GM19023 (cell line): ENCODE data around the gene TEF.
A peak's percentile ranks its signal among the peaks of the same experiment; 100 is the strongest.

Experiments used
- ATAC-seq: cut with Tn5 transposase; IDR thresholded peaks from one replicate; pipeline ENCODE4 v1.9.1; 2021; ENCODE audit warnings: mild to moderate bottlenecking, moderate library complexity; ENCODE audit not compliant: unreplicated experiment

Gene TEF, protein sequence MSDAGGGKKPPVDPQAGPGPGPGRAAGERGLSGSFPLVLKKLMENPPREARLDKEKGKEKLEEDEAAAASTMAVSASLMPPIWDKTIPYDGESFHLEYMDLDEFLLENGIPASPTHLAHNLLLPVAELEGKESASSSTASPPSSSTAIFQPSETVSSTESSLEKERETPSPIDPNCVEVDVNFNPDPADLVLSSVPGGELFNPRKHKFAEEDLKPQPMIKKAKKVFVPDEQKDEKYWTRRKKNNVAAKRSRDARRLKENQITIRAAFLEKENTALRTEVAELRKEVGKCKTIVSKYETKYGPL

DNA sequence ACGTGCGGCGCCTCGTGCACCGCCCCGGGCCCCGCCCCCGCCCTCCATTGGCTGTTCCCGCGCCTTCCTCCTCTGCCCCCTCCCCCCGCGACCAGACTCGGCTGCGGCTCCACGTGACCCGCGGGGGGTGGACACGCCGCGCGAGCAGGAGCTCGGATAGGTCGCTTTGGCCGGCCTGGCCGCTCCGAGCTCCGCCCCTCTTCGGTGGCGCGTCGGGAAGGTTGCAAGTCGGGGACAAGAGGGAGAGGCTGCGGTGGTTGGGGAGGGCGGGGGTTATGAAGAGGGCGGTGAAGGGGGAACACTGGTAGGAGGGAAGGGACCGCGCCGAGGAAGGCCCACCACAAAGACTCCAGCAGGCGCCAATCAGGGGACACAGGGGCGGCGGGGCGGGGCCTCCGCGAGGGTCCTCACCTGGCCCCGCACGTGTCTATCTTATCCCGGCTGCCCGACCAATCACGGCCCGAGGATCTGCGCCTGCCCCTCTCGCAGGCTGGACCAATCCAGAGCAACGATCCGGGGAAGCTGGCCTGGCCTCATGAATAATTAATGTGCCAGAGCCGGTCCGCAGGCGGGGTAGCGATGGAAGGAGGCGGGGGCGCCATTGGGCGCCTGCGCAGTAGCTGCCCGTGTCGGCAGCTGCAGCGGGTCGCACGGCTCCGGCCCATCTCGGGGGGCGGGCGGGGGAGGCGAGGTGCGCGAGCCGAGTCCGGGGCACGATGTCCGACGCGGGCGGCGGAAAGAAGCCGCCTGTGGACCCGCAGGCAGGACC lies at the start of gene TEF:
Gene TEF, plus strand, starts transcription at position 614 of the 769 bp plus-strand sequence. Its CDS starts 103 bp downstream, at position 717.
- peak; percentile 90 for ATAC-seq

DNA sequence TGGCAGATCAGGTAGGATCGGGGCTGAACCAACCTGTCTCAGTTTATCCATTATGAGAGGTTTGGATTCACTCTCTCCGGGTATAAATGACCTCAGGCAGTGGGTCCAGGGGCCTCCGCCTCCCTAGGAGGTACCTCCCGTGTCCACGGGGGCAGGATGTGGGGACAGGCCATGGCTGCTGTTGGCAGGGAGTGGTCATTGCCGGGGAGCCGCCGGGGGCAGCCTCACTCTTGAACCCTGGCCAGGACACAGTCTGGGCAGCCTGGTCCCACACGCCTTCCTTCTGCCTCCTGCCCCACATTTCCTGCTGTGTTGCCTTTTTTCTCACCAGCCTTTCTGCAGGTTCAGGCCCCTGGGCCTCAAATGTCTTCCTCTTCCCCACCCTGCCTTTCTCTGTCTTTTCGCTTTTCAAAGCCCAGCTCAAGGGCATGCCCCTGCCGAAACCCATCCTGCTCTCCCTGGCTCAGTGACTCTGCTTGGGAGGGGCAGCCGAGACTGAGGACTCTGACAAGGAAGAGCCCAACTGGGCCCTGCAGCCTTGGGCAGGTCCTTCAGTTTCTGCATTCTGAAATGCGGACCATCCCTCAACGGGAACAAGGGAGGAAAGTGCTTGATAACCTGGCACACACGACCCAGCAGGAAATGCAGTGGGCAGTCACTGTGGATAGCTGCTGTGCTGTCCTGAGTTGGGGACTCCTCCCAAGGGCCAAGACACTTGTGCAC lies 49.4 kb upstream of the TEF start:
- no peak for ATAC-seq

DNA sequence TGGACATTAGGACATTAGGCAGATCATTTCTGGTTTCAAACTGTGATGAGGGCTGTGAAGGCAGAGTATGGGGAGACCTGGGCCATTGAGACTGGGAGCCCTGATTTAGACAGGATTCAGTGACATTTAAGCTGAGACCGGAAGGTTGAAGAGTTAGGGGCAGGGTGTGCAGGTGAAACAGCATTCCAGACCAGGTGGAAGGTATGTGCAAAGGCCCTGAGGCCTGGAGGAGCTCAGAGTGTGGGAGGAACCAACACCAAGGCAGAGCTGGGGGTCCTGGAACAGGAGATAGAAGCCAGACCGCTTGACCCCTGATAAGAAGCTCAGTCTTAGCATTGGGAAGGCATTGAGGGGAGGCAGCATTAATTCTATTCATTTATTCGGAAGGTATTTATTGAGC lies 47.9 kb upstream of the TEF start:
- no peak for ATAC-seq

DNA sequence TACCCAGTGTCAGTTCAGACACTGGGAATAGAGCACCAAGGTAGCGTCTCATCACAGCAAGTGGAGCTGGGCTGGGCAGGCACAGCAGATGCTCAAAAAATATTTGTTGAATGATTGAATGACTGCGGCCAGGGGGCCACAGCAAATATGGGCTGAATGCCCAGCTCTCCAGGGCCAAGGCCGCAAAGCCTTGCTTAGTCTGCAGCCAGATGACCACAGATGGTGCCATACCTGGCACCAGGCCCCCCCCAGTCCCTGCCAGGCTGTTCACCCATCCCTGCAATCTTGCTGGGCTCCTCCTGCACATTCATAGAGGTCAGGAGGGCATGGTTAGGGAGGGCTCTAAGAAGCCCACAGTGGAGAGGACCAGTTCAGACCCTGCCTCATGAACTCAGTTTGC lies 47.5 kb upstream of the TEF start:
- no peak for ATAC-seq

DNA sequence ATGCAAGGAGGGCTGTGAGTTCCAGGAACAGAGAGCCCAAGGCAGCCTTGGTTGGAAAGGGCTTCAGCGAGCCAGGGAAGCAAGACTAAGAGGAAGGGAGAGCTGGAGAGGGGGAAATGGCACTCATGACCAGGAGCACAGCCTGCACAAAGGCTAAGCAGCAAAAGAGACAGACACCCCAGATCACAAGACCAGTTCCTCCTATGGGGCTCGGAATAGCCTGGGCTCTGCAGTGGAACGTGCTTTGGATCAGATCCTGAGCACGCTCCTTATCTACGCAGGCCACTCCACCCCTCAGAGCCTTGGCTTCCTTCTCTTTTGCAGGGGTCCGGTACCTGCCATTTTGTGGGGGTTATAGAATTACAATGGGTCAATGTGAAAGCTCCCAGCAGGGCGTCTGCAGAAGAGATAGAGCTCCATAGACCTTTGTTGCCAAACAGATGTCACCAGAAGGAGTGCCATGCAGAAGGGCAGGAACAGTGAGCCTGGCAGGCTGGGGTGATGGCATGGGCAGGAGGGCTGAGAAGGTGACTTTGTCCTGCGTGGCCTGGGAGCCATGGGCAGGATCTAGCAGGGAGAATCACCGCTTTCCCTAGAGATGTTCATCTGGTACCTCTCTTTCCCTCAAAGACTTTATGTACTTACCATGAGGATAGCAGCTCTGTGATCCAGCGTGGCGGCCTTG lies 46.6 kb upstream of the TEF start:
- no peak for ATAC-seq

DNA sequence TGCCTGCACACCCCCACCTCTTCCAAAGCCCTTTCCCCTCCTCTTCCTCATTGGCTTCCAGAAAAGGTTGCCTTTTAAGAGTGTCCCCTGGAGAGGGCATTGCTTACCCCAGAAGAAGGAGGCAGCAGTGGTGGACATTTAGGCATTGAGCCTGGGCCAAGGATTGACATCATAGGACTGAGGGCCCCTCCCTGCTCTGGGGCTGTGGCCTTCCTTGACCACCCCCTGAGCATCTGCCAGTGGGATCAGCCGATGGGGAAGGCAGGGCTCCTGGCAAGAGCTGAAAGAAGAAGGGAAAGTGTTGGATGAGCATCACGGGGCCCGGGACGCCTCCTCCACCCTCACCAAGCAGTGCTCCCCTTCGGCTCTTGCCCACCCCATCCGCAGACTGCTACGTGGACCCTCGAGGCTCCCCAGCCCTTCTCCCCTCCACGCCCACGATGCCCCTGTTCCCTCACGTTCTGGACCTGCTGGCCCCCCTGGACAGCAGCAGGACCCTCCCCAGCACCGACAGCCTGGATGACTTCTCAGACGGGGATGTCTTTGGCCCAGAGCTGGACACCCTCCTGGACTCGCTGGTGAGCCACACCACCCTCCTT lies 43.0 kb upstream of the TEF start:
- ATAC-seq, result no peak

DNA sequence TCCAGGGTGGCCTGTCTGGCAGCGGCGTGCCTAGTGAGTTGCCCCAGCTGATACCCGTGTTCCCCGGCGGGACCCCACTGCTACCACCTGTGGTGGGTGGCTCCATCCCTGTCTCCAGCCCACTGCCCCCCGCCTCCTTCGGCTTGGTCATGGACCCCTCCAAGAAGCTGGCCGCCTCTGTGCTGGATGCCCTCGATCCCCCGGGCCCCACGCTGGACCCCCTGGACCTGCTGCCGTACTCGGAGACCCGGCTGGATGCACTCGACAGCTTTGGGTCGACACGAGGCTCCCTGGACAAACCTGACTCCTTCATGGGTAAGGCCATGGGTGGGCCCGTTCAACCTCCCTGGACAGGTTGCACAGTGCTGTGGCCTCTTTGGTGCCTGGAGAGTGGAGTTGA lies 41.9 kb upstream of the TEF start:
- no peak for ATAC-seq

DNA sequence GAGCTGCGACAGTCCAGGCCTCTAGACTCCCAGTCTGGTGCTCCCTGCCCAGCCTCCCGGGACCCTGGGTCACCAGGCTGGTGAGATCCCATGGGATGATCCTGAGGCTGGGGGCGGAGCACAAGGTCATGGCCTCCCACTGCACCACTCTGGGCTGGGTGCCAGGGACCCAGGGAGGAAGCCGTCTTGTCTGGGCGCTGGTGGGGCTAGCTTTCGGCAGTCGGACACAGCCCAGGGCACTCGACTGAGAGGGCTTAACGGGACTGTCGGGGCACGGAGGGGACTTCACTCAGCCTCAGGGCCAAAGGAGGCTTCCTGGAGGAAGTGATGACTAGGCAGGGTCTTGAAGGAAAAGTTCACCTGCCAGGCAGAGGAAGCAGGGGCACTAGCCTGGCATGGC lies 41.4 kb upstream of the TEF start:
- no peak for ATAC-seq

DNA sequence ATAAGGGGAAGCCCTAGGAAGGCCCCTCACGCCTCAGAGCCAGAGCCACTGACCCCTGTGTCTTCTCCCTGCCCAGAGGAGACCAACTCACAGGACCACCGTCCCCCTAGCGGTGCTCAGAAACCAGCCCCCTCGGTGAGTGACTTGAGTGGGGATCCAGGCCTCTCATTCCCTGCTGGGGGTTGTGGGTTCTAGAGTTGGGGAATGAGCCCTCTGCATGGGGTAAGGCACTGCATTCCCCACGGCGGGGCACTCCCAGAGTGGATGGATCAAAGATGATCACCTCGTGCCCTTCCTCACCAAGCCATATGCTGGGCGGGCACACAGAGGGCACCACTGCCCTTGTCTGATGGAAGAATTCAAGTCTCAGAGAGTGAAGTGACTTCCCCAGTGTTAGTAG lies 40.7 kb upstream of the TEF start:
- no peak for ATAC-seq

DNA sequence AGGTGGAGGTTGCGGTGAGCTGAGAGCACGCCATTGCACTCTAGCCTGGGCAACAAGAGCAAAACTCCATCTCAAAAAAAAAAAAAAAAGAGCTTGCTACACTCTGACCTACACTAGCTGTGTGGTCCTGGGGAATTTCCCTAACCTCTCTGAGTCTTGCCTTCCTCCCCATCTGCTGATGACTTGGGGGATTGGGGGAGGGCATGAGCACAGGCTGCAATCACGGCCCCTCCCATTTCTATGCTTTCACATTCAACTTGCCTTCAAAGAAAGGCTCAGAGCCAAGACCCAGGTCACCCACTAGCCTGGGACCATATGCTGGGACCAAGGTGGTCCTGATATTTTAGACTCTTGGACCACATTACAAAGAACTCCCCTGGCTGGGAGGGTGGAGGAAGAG lies 39.8 kb upstream of the TEF start:
- ATAC-seq, result no peak

DNA sequence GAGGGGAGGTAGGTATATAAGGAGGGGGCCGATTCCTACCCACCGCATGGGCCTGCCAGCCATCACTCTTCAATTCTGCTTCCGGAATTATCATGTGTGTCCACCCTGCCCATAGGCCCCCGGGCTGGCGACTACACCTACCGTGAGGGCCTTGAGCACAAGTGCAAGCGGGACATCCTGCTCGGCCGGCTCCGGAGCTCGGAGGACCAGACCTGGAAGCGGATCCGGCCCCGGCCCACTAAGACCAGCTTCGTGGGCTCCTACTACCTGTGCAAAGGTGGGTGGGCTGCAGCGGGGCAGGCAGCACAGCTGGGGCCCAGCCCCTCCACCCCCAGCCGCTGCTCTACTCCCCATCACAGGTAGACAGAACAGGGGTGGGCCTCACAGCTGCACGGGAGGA lies 38.4 kb upstream of the TEF start:
- ATAC-seq, result no peak

DNA sequence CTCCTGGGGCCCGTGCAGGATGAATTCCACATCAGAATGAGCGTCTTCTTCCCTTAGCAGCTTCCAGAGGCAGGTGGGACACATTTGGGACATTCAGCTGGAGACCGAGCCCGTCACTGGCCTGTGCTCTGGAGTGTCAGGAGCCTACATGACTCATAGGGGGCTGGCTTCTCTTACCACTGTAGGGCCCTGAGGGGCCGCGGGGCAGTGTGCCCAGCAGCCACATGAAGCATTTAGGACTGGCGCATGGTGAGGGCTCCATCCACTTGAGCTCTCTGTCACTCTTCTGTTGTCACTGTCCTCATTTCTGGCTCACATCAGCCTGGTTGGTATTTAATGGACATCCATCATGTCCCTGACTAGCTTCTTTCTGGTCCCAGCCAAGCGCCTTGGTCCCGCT lies 38.0 kb upstream of the TEF start:
- ATAC-seq, result no peak

DNA sequence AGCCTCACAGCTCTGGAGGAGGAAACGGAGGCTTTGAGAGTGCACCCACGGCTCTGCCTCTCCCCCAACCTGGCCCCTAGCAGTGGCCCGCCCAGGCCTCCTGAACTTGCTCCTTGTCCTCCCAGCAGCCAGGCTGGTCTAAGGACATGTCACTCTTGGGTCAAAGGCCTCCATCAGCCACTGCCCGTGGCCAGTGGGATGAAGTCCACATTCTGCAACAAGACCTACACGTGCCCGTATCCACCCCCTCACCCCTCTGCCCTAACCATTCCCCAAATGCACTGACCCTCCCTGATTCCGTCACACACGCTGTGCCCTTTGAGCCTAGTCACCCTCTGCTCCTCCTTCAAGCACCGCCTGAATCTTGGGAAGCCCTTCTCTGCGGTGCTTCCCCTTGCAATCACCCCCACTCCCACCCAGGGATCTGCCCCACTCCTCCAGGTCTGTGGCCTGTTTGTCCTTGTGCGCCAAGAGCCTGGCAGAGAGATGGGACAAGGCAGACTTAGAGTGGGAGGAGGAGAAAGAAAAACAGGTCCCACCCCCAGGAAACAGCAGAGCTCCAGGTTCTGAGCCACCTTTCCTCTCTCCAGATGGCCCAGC lies 37.5 kb upstream of the TEF start:
- ATAC-seq, result no peak

DNA sequence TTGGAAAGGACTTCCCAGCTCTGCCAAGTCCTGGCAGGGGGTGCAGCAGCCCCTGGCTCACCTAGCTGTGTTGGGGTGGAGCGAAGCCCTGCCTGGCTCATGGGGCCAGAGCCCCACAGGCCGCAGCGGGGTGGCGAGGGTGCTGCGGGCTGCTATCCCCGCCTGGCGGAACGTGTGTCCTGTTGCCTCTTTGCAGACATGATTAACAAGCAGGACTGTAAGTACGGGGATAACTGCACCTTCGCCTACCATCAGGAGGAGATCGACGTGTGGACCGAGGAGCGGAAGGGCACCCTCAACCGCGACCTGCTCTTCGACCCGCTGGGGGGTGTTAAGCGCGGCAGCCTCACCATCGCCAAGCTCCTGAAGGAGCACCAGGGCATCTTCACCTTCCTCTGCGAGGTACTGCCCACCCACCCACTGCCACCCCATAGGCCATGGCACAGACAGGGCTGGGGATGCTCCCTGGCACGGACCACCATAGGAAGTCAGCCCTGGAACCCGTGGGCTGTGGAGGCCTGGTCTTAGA lies 35.9 kb upstream of the TEF start:
- no peak for ATAC-seq

DNA sequence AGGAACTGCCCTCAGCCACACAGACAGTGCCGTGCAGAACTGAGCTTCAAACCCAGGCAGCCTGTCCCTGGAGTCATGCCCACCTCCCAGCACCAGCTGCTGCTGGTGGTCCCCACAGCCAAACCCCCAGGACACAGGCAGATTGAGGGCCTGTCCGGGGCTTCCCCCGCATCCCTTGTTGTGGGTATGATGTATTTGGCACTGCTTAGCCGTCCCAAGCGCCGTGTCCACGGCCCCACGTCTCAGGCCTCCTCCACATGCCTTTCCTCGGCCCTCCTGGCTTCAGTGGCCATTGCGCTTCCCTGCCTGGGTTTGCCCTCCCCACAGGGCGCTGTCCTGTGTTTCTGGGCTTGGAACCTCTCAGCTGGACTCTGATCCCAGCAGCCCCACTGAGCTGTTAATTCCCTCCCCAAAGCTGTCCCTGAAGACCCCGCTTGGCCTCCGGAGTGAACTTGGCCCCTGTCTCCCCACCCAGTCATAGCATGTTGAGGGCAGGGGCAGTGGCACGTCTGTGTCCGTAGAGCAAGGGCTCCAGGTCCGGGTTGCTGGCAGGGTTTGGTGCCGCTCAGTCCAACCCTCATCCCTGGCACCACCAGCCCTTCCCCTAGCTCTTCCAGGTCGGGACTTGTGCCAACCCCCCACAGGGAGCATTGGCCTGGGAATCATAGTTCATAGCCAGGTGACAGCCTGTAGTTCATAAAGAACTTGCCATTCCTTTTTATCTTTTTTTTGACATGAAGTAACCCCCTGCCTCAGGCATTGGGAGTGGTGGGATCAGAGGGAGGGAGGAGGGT lies 34.5 kb upstream of the TEF start:
- no peak for ATAC-seq

DNA sequence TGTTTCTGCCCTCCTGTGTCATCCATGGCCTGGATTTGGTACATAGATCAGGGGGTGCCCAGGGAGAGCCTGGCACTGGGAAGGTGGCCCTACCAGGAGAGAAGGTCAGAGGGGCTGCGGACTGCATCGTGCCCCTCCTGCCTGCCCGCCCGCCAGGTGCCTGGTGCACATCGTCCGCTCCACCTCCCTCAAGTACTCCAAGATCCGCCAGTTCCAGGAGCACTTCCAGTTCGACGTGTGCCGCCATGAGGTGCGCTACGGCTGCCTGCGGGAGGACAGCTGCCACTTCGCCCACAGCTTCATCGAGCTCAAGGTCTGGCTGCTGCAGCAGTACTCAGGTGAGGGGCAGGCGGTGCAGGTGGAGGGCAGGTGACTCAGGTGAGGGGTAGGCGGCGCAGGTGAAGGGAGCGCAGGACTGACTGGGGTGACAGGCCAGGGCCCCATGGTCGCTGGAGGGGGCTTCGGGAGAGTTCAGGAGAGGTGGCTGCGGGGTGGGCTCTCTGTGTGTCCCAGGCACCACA lies 32.7 kb upstream of the TEF start:
- no peak for ATAC-seq

DNA sequence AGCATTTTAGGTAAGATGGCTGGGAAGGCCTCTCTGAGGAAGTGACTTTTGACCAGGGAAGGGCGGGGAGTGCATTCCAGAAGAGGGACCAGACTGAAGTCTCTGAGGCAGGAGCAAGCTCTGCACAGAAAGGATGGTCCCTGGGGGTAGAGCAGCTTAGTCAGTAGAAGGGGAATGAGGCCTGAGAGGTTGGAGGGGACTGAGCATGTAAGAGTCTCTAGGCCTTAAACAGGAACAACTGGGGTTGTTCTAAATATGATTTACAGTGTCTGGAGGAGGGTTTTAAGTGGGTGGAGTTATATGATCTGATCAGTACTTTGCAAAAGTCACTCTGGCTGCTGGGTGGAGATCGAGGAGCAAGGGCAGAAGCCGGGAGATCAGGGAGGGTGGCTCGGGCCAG lies 31.7 kb upstream of the TEF start:
- no peak for ATAC-seq

DNA sequence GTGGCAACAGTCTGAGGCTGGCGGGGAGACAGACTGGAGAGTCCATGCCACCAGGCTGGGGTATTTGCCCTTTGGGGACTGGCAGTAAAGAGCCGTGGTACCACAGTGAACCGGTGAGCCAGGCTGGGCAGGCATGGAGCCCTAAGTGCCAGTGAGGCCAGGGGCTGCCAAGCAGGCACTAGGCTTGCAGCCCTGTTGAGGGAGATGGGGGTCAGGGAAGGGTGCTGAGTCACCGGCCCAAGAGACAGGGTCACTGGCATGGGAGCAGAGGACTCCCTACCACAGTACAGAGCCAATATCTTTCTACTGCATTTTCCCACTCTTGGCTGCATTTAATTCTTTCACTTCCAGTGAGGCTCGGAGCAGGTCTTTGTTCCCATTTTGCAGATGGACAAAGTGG lies 30.7 kb upstream of the TEF start:
- ATAC-seq, result no peak

DNA sequence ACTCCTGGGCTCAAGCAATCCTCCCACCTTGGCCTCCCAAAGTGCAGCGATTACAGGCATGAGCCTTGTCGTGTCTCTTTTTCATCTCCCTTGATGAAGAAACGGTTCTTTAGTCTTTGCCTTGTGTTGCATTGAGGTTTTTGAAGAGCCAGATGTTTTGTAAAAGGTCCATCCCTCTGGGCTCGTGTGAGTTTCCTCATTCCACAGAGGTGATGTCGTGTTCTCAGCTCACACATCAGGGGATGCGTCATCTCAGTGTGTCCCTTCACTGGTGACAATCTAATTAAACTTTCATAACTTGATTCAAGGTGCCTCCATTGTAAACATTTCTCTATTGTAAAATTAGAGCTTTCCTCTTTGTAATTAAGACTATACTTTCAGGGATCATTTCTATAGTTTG lies 29.7 kb upstream of the TEF start:
- no peak for ATAC-seq
